Renal cortex interstitium (tissue), 11 donors: ENCODE results near the gene MTERF4. TPM values are rescaled to one million over a fixed set of nuclear protein-coding genes. Genes with fewer than 3 reads are reported as not detected.
A peak's percentile ranks its signal among the peaks of the same experiment; 100 is the strongest.

ENCODE experiments used
- DNase-seq, 11 donors: peaks; one replicate each; pipeline ENCODE4 v3.0.0-alpha.2; 2013; ENCODE audit warnings: low read depth in 9 of 11, low spot score in 4 of 11; ENCODE audit errors: extremely low read depth in 1 of 11
- polyA plus RNA-seq, 3 donors: library from polyadenylated mRNA; unstranded; fragments of 120-200 nt; gene quantifications; one replicate each; pipeline ENCODE4 v1.2.1, GENCODE V29; 2013; ENCODE audit not compliant: insufficient read length in 3 of 3

Gene MTERF4
- polyA plus RNA-seq, 3 donors, result 68.5 to 78.4 (median 69.5) TPM

- DNase-seq, result no peak
Measured at GRCh38 chr2:241080405-241081189, 21.5 kb downstream of the MTERF4 start.

- DNase-seq, result no peak
Measured at GRCh38 chr2:241074901-241075540, 27.1 kb downstream of the MTERF4 start.

DNA sequence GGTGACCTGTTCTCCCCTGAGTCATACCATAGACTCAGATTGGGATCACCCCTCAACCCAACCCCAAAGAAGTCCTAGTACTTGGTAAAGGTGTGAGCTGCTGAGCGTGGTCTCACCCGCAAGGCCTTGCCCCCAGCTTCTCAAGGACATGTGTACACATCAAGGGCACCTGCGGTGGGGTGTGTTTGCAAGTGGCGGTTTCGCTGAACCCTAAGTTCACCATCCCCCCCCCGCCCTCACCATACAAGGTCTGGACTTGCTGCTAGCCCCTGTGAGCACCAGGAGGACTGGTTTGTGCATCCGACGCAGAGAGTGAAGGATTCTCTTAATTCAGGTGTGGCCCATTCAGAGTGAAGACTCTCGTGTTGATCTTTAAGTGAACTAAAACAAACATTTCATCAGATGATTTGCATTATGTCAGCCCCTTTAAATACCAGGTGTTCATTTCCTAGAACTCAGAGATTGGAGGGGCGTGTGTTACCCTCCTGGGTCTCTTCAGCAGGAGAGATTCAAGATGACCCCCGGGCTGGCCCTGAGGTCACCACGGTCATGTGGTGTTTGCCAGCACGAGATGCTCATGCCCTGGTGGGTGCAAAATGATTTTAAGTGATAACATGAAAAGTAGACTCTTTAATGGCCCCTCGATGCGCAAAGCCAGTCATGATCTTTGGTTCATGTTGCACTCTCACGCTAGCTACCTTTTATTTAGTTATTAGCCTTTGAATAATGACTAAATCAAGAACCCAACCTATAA lies 27.8 kb downstream of the MTERF4 start:
- DNase-seq, result no peak

- DNase-seq, result no peak
Measured at GRCh38 chr2:241073166-241074064, 28.7 kb downstream of the MTERF4 start.

GRCh38 chr2:241072553-241073165 lies 29.4 kb downstream of the MTERF4 start:
- DNase-seq, result no peak

- no peak for DNase-seq
Measured at GRCh38 chr2:241072151-241072550, 29.9 kb downstream of the MTERF4 start.

GRCh38 chr2:241071677-241072111 lies 30.4 kb downstream of the MTERF4 start:
- no peak for DNase-seq

- no peak for DNase-seq
Measured at GRCh38 chr2:241070811-241071676, 31.0 kb downstream of the MTERF4 start.

DNA sequence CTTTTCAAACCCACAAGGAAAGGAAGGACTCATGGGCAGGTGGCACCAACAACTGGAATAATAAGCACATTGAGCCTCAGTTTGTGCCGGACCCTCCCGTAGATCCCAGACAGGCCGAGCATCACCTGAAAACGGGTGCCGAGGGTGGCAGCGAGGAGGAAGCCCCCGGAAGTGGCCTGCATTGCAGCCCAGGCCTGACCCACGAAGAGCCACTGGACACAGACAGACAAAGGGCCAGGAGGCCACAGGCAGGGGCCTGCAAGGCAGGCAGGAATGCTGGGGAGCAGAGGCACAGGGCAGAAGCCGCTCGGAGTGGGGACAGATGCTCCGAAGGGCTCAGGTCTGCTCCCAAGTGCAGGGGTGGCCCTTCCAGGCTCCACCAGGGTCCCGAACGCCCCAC lies 31.7 kb downstream of the MTERF4 start:
- no peak for DNase-seq

- no peak for DNase-seq
Measured at GRCh38 chr2:241069821-241070281, 32.2 kb downstream of the MTERF4 start.

GRCh38 chr2:241068942-241069810 lies 32.9 kb downstream of the MTERF4 start:
- DNase-seq, result no peak

DNA sequence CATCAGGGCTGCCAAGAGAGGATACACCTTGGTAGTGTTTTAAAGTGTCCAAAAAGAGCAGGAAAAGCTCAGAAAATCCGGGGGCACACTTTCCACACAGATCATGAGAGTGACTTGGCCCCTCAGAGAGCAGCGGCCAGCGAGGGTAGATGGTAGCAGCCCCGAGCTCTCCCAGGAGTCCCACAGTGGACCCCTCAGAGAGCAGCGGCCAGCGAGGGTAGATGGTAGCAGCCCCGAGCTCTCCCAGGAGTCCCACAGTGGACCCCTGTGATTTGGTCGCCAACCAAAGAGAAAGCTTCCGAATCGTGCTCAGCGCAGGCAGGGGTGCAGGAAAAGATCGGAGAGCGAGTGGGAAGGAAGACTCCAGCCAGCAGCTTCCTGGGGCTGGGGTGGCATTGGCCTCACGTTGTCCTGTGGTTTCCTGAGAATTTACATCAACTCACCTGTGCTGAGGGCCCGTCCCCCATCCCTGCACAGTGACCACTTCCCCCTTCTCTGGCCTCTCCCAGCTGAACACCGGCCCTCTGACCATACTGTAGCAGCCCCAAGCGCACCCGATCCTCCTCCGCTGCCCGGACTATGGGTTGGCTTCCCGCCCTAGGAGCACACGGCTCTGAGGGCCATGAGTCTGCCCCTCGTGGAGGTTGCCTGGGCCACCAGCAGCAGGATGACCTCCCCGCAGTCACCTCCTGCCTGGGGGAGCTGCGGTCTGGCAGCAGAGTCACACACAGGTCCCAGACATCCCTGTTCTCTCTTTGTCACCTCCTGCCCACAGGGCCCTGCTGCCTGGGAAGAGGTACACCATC lies 33.7 kb downstream of the MTERF4 start:
- DNase-seq, result no peak

DNA sequence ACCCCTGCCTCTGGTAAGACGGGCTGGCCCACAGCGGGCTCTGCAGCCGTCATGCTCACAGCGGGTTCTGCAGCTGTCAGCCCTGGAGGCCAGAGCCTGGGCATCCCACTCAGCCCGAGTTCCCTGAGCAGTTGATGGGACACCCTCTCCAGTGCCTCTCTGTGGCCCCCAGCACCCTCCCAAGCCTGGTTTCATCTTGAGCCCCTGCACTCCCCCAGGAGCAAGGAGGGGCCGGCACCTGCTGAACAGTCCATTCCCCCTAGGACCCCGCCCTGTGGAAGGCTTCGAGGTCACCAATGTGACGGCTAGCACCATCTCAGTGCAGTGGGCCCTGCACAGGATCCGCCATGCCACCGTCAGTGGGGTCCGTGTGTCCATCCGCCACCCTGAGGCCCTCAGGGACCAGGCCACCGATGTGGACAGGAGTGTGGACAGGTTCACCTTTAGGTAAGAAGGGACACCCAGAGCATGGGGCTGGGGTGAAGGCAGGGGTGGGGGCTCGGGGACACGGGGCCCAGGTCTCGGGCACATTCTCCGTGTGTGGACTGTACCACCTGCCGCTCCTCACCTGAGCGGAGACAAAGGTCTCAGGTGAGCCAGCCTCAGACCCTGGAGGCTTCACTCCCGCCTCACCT lies 34.5 kb downstream of the MTERF4 start:
- DNase-seq, result no peak

- DNase-seq, result peak in 3 of 11 donors; percentile 15 to 26 (median 18)
Measured at GRCh38 chr2:241066893-241067341, 35.2 kb downstream of the MTERF4 start.

GRCh38 chr2:241066171-241066892 lies 35.8 kb downstream of the MTERF4 start:
- DNase-seq, result no peak
